ENCODE data around the gene TPST2. TPM values are rescaled to one million over a fixed set of nuclear protein-coding genes. Genes with fewer than 3 reads are reported as not detected.
A peak's percentile ranks its signal among the peaks of the same experiment; 100 is the strongest.

The TPST2 gene
- total RNA-seq, 4 donors from 2014 or later, result 99.2 to 154 (median 121) TPM

- peaks cover 78 to 93% of the 10 kb centered on the region in 2 donors for H3K36me3 ChIP-seq
- intact Hi-C loops (cut with DNase I), result no loop called here
- TF ChIP-seq POLR2A (IDR thresholded peaks at IDR 0.05) (no peak), CTCF (IDR thresholded peaks at IDR 0.05) (peak in 3 of 6 experiments; percentile 44 to 50 (median 47))
- no peak overlapping the region for H3K27ac ChIP-seq
- WGBS, 2 donors, result 43 to 45% methylated on average over 3 of the region's 3 CpGs
- H3K4me3 ChIP-seq (replicated peaks in 1 of 3), result no peak overlapping the region
- peak; percentile 36 to 40 for DNase-seq
- no peaks in the 10 kb centered on the region for H3K9me3 ChIP-seq
- H3K4me1 ChIP-seq, result no peaks in the 10 kb centered on the region
- no peaks in the 10 kb centered on the region for H3K27me3 ChIP-seq
Measured at GRCh38 chr22:26502688-26503561, 87.0 kb downstream of the TPST2 start.

- Histone ChIP-seq H3K27ac (no peak overlapping the region), H3K4me3 (replicated peaks in 1 of 3) (no peak overlapping the region), H3K36me3 (peaks cover 82 to 89% of the 10 kb centered on the region in 2 donors), H3K4me1 (no peaks in the 10 kb centered on the region), H3K9me3 (no peaks in the 10 kb centered on the region), H3K27me3 (no peaks in the 10 kb centered on the region)
- no peak for DNase-seq
- no peak for TF ChIP-seq POLR2A (IDR thresholded peaks at IDR 0.05)
- no peak for TF ChIP-seq CTCF (IDR thresholded peaks at IDR 0.05)
- 90 to 95% methylated on average over 2 of the region's 2 CpGs for WGBS, 2 donors
- intact Hi-C loops (cut with DNase I), result no loop called here
Measured at GRCh38 chr22:26501996-26502395, 87.9 kb downstream of the TPST2 start.

GRCh38 chr22:26499188-26499703, 90.7 kb downstream of the TPST2 start:
- Histone ChIP-seq H3K4me1 (no peaks in the 10 kb centered on the region), H3K9me3 (no peaks in the 10 kb centered on the region), H3K27me3 (no peaks in the 10 kb centered on the region), H3K36me3 (peaks cover 78 to 80% of the 10 kb centered on the region in 2 donors), H3K4me3 (replicated peaks in 1 of 3) (no peak overlapping the region), H3K27ac (no peak overlapping the region)
- intact Hi-C loops (cut with DNase I), result no loop called here
- 92 to 95% methylated on average over 20 to 25 of the region's 25 CpGs for WGBS, 2 donors
- DNase-seq, result no peak
- TF ChIP-seq POLR2A (IDR thresholded peaks at IDR 0.05) (no peak), CTCF (IDR thresholded peaks at IDR 0.05) (no peak)

- Histone ChIP-seq H3K4me3 (replicated peaks in 1 of 3) (no peak overlapping the region), H3K4me1 (no peaks in the 10 kb centered on the region), H3K9me3 (no peaks in the 10 kb centered on the region), H3K36me3 (peaks cover 83 to 85% of the 10 kb centered on the region in 2 donors), H3K27me3 (no peaks in the 10 kb centered on the region), H3K27ac (no peak overlapping the region)
- DNase-seq, result no peak
- 88 to 89% methylated on average over 4 of the region's 4 CpGs for WGBS, 2 donors
- no peak for TF ChIP-seq CTCF (IDR thresholded peaks at IDR 0.05)
- TF ChIP-seq POLR2A (IDR thresholded peaks at IDR 0.05), result no peak
- intact Hi-C loops (cut with DNase I), result no loop called here
Measured at GRCh38 chr22:26496456-26496855, 93.5 kb downstream of the TPST2 start.

- Histone ChIP-seq H3K4me1 (no peaks in the 10 kb centered on the region), H3K27me3 (no peaks in the 10 kb centered on the region), H3K27ac (no peak overlapping the region), H3K9me3 (no peaks in the 10 kb centered on the region), H3K36me3 (peaks cover 78 to 84% of the 10 kb centered on the region in 2 donors), H3K4me3 (replicated peaks in 1 of 3) (no peak overlapping the region)
- TF ChIP-seq POLR2A (IDR thresholded peaks at IDR 0.05), result no peak
- no peak for TF ChIP-seq CTCF (IDR thresholded peaks at IDR 0.05)
- no peak for DNase-seq
- intact Hi-C loops (cut with DNase I), result no loop called here
Measured at GRCh38 chr22:26494506-26494905, 95.4 kb downstream of the TPST2 start.
